K562 (cell line): ENCODE results near the gene SNX27. TPM values are rescaled to one million over a fixed set of nuclear protein-coding genes. Genes with fewer than 3 reads are reported as not detected.
A peak's percentile ranks its signal among the peaks of the same experiment; 100 is the strongest.

ENCODE experiments used
- ATAC-seq: fragments of 200-7000 bp; cut with Tn5 transposase; 3 replicates; pipeline ENCODE4 v1.9.1; 2020; ENCODE audit warnings: moderate library complexity
- BruUV-seq: library from RNA; stranded (reverse); fragments of 400-500 nt; replicated peaks from 2 replicates; lab custom pipeline; 2021; lab: Mats Ljungman, UMichigan
- CTCF ChIA-PET: fragments of 300-600 bp; formaldehyde crosslinking; extraction: SDS; loops from one replicate; lab custom pipeline; 2021; ENCODE audit warnings: low intra/inter-chr PET ratio; lab: Yijun Ruan, JAX
- POLR2A ChIA-PET: fragments of 300-600, 350-650 bp; sonication (Branson Sonifier 250); formaldehyde crosslinking; extraction: SDS; loops from one replicate; lab custom pipeline; 2021; ENCODE audit warnings: antibody characterized with exemption, inconsistent platforms; lab: Yijun Ruan, JAX
- DNase-seq, 4 experiments: peaks; one replicate each; pipeline versions ENCODE4 v3.0.0 to v3.0.0-alpha.2; 2011 to 2018; ENCODE audit warnings: low spot score in 3 of 4, mixed read lengths in 3 of 4; ENCODE audit errors: extremely low read depth in 1 of 4
- FAIRE-seq: peaks from 2 replicates; lab custom pipeline; 2011; peaks lifted over from hg19 to GRCh38; lab: Jason Lieb, UNC
- H2AFZ ChIP-seq: 2 replicates; pipeline ENCODE4 v1.6.0; 2011; ENCODE audit warnings: low read depth, low read length, control low read depth, inconsistent platforms
- H3K27ac ChIP-seq: fragments of 200-600 bp; 3 replicates; pipeline ENCODE4 v1.8.0; 2011; ENCODE audit warnings: low read depth, mild to moderate bottlenecking, control low read depth, inconsistent platforms, low read length, moderate library complexity, mixed read lengths; ENCODE audit errors: extremely low read depth
- H3K27me3 ChIP-seq, 2 experiments: fragments of 300-600 bp in 1 of 2; 2 replicates in 1 of 2; 3 replicates in 1 of 2; pipeline versions ENCODE4 v1.6.0 to v1.8.0; 2011; ENCODE audit warnings: inconsistent platforms in 2 of 2, low read length in 2 of 2, mild to moderate bottlenecking in 1 of 2, mixed read lengths in 1 of 2, moderate library complexity in 1 of 2; ENCODE audit not compliant: control insufficient read depth in 2 of 2, insufficient read depth in 2 of 2
- H3K36me3 ChIP-seq: fragments of 300-600 bp; 3 replicates; pipeline ENCODE4 v1.8.0; 2011; ENCODE audit warnings: mild to moderate bottlenecking, low read length, inconsistent platforms; ENCODE audit not compliant: control insufficient read depth, insufficient read depth
- H3K4me1 ChIP-seq, 2 experiments: fragments of 200-600 bp in 1 of 2; replicated peaks in 1 of 2; 2 replicates in 1 of 2; 3 replicates in 1 of 2; pipeline versions ENCODE4 v1.5.1 to v1.8.0; 2011; ENCODE audit warnings: inconsistent platforms in 2 of 2, low read length in 2 of 2, mild to moderate bottlenecking in 1 of 2, mixed read lengths in 1 of 2, moderate library complexity in 1 of 2; ENCODE audit not compliant: control insufficient read depth in 2 of 2, insufficient read depth in 2 of 2
- H3K4me2 ChIP-seq: 2 replicates; pipeline ENCODE4 v1.6.1; 2011; ENCODE audit warnings: low read length, control low read depth, inconsistent platforms, mixed read lengths; ENCODE audit not compliant: insufficient read depth
- H3K4me3 ChIP-seq: fragments of 200-600 bp; sonication (generic), shearing (Covaris generic); 2 replicates; pipeline ENCODE4 v1.5.1; 2016; ENCODE audit warnings: control low read depth, inconsistent platforms
- H3K79me2 ChIP-seq: fragments of 200-600 bp; 3 replicates; pipeline ENCODE4 v1.8.0; 2011; ENCODE audit warnings: low read length, inconsistent platforms; ENCODE audit not compliant: control insufficient read depth, insufficient read depth
- H3K9ac ChIP-seq, 2 experiments: 2 replicates each; pipeline versions ENCODE4 v1.6.0 to v1.6.1; 2011; ENCODE audit warnings: low read depth in 2 of 2, low read length in 2 of 2, control low read depth in 1 of 2, inconsistent platforms in 1 of 2, mild to moderate bottlenecking in 1 of 2, mixed read lengths in 1 of 2; ENCODE audit not compliant: insufficient read depth in 1 of 2
- H3K9me1 ChIP-seq: one replicate; pipeline ENCODE4 v1.6.0; 2011; ENCODE audit warnings: inconsistent platforms, mild to moderate bottlenecking, low read length, moderate library complexity; ENCODE audit not compliant: control insufficient read depth, insufficient read depth
- H3K9me3 ChIP-seq: replicated peaks from 2 replicates; pipeline ENCODE4 v1.5.1; 2011; ENCODE audit warnings: low read depth, low read length, inconsistent platforms; ENCODE audit not compliant: control insufficient read depth, insufficient read depth
- H4K20me1 ChIP-seq: replicated peaks from 2 replicates; pipeline ENCODE4 v1.6.1; 2011; ENCODE audit warnings: low read length, inconsistent platforms, mixed read lengths; ENCODE audit not compliant: control insufficient read depth, insufficient read depth
- CBX3 ChIP-seq, 2 experiments: IDR thresholded peaks; 1 replicate in 1 of 2; 2 replicates in 1 of 2; pipeline ENCODE4 v1.6.1; 2012; ENCODE audit warnings: inconsistent platforms in 2 of 2, low read length in 2 of 2, borderline replicate concordance in 1 of 2, control low read depth in 1 of 2
- CSDE1 ChIP-seq, 2 experiments: fragments of 450-650 bp; IDR thresholded peaks; 2 replicates each; pipeline ENCODE4 v1.6.1; 2016; ENCODE audit warnings: mild to moderate bottlenecking in 1 of 2
- CTBP1 ChIP-seq: fragments of 450-650 bp; IDR thresholded peaks from 2 replicates; pipeline ENCODE4 v1.6.1; 2016; ENCODE audit warnings: borderline replicate concordance
- DPF2 ChIP-seq: fragments of 450-650 bp; IDR thresholded peaks from 2 replicates; pipeline ENCODE4 v1.6.1; 2016
- JUND ChIP-seq, 2 experiments: IDR thresholded peaks; 2 replicates in 1 of 2; 3 replicates in 1 of 2; pipeline ENCODE4 v1.6.1; 2011; ENCODE audit warnings: borderline replicate concordance in 2 of 2, low read depth in 2 of 2, low read length in 2 of 2, improper control_type of control experiment in 1 of 2, missing biosample characterization in 1 of 2, missing genetic modification characterization in 1 of 2, missing genetic modification reagents in 1 of 2
- KAT2B ChIP-seq: IDR thresholded peaks from one replicate; pipeline ENCODE4 v1.6.1; 2012; ENCODE audit warnings: low read depth, mild to moderate bottlenecking, control low read depth, inconsistent platforms, low read length, moderate library complexity
- NCOA4 ChIP-seq: fragments of 450-650 bp; IDR thresholded peaks from 2 replicates; pipeline ENCODE4 v1.6.1; 2018; ENCODE audit warnings: mild to moderate bottlenecking; ENCODE audit not compliant: partially characterized antibody
- NFIC ChIP-seq: fragments of 450-650 bp; IDR thresholded peaks from 2 replicates; pipeline ENCODE4 v1.6.1; 2017; ENCODE audit warnings: mild to moderate bottlenecking, inconsistent platforms
- PPARD ChIP-seq: fragments of 250-450 bp; sonication (Bioruptor Pico); IDR thresholded peaks from 2 replicates; pipeline ENCODE4 v1.8.0; 2022; ENCODE audit warnings: inconsistent platforms, mild to moderate bottlenecking, moderate library complexity
- TRIM24 ChIP-seq, 2 experiments: fragments of 450-650 bp; IDR thresholded peaks; 2 replicates each; pipeline ENCODE4 v1.6.1; 2016
- WHSC1 ChIP-seq: IDR thresholded peaks from one replicate; pipeline ENCODE4 v1.6.1; 2012; ENCODE audit warnings: low read length, control low read depth, inconsistent platforms
- YY1 ChIP-seq, 3 experiments: IDR thresholded peaks; 2 replicates each; pipeline ENCODE4 v1.6.1; 2011; ENCODE audit warnings: low read length in 2 of 3, mild to moderate bottlenecking in 2 of 3, moderate library complexity in 2 of 3, borderline replicate concordance in 1 of 3, control low read depth in 1 of 3, low read depth in 1 of 3; ENCODE audit not compliant: insufficient read depth in 3 of 3, insufficient replicate concordance in 2 of 3, control insufficient read depth in 1 of 3, insufficient read length in 1 of 3; ENCODE audit errors: extremely low read depth in 1 of 3
- ZNF23 ChIP-seq: fragments of 250-450 bp; sonication (Bioruptor Pico); IDR thresholded peaks from 2 replicates; pipeline ENCODE4 v1.4.0; 2020; ENCODE audit warnings: mild to moderate bottlenecking
- ZNF324 ChIP-seq: fragments of 250-450 bp; sonication (Bioruptor Pico); IDR thresholded peaks from 2 replicates; pipeline ENCODE4 v1.4.0; 2020; ENCODE audit warnings: mild to moderate bottlenecking
- WGBS: fragments of 100-300 bp; shearing (Covaris generic); methylation state at CpG from one replicate; pipeline ENCODE4 v1.1.6; 2016; ENCODE audit warnings: low coverage, mixed read lengths; ENCODE audit not compliant: insufficient coverage; ENCODE audit errors: missing lambda C conversion rate; 5-methylcytosine and 5-hydroxymethylcytosine counted together
- in situ Hi-C: fragments of 300-500 bp; cut with MboI; formaldehyde crosslinking; loops from 4 replicates; pipeline ENCODE4 v1.15.0; 2018; ENCODE audit warnings: inconsistent platforms, mixed read lengths
- intact Hi-C: fragments of 100-400 bp; cut with micrococcal nuclease; formaldehyde crosslinking; loops from 2 replicates; pipeline ENCODE4 v1.14.2; 2022
- polyA plus RNA-seq, 8 experiments: library from polyadenylated mRNA; depleted of rRNA in 4 of 8; stranded (reverse) in 5 of 8; unstranded in 3 of 8; fragments of >200 nt; fragmentation: Nextera tagmentation in 2 of 8; fragmentation: Illumina TruSeq in 1 of 8; extraction: Ambion mirVana in 2 of 8; extraction: Trizol in 1 of 8; gene quantifications; 2 replicates each; pipeline versions ENCODE4 v1.2.1 to v1.2.3, GENCODE V29; 2011 to 2014; ENCODE audit warnings: inconsistent platforms in 1 of 8, missing spikeins in 1 of 8
- total RNA-seq, 7 experiments: library from RNA; depleted of rRNA in 6 of 7; stranded (reverse); fragments of >200 nt in 6 of 7; fragmentation: Illumina TruSeq in 2 of 7; extraction: Trizol in 2 of 7; gene quantifications; 2 replicates each; pipeline versions ENCODE4 v1.2.1 to v1.2.3, GENCODE V29; 2011 to 2021; ENCODE audit warnings: low replicate concordance in 1 of 7
- TF ChIP-seq, protein P1 (sequence below), 2 experiments: fragments of 450-650 bp; conservative IDR thresholded peaks; 2 replicates each; pipeline ENCODE4 v1.6.1; 2017; ENCODE audit warnings: mild to moderate bottlenecking in 2 of 2, moderate library complexity in 2 of 2
- TF ChIP-seq, protein P2 (sequence below): fragments of 250-450 bp; sonication (Bioruptor Pico); IDR thresholded peaks from 2 replicates; pipeline ENCODE4 v1.8.0; 2022; ENCODE audit warnings: moderate library complexity, mild to moderate bottlenecking, inconsistent platforms

The SNX27 gene
- total and polyA plus RNA-seq, 9 of the 15 experiments (the other 6 are each of a cell fraction or from before 2014, with no cell fraction given), result 4.5 to 18.7 (median 10.1) TPM

DNA sequence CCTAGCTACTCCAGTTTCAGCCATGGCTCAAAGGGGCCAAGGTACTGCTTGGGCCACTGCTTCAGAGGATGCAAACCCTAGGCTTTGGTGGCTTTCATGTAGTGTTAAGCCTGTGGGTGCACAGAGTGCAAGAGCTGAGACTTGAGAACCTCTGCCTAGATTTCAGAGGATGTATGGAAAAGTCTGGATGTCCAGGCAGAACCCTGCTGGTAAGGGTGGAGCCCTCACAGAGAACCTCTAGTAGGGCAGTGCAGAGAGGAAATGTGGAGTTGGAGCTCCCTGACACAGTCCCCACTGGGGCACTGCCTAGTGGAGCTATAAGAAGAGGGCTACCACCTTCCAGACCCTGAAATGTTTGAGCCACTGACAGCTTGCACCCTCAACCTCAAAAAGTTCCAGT, 125.6 kb downstream of the SNX27 start (continued):
- TF ChIP-seq TRIM24 (IDR thresholded peaks at IDR 0.05), result peak; percentile 8 to 25; a peak in 1 of 4 replicates
- TF ChIP-seq CBX3 (IDR thresholded peaks at IDR 0.05; ENCODE audit: borderline replicate concordance in 1 of 2, low read length in 2 of 2), result peak in 1 of 2 experiments; percentile 93; a peak in 2 of 3 replicates
- no peak for TF ChIP-seq NCOA4
- TF ChIP-seq ZNF324 (CRISPR knock-in tag), result no peak
- TF ChIP-seq YY1 (IDR thresholded peaks at IDR 0.05; ENCODE audit: borderline replicate concordance in 1 of 3, control insufficient read depth in 1 of 3, extremely low read depth in 1 of 3, insufficient read depth in 3 of 3, insufficient read length in 1 of 3, insufficient replicate concordance in 2 of 3, low read depth in 1 of 3, low read length in 2 of 3), result no peak

DNA sequence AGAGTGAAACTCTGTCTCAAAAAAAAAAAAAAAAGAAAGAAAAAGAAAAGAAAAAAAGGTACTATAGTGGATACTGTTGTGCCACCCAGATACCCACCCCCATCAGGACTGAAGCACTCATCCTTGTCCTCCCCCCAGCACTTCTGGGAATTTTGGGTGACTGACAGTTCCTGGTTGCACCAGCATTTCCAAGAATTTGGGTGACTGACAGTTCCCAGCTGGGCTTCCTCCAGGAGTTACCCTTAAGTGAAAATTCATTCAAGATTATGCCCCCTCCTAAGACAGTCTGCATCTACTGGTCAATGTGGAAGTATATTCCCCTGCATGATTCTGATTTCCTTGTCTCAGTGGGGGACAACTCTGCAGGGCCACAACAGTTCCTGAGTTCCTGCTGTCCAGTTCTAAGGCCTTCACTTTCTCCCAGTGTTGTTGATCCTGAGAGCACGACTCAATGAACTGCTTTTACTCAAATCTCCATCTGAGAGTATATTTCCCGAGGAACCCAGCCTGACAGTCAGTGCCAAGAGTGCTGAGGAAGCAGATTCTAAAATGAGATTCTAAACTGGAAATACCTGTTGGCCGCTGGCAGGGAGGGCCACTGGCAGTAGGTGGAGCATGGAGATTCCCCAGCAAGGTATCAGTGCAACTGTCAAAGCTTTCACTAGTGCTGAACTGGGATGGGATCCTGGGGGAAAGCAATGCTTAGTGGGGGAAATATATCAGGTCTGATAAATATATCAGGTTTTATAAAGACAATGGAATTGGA, 127.9 kb downstream of the SNX27 start:
- Histone ChIP-seq H3K4me3 (no peak overlapping the region), H2AFZ (peak overlapping the region; percentile 37), H3K9me3 (peaks cover 11% of the 10 kb centered on the region), H3K79me2 (no peaks in the 10 kb centered on the region), H3K27me3 (no peaks in the 10 kb centered on the region), H3K4me2 (peak overlapping the region; percentile 44; the same call in 1 of the 2 replicates), H3K9ac (no peak overlapping the region; a peak in 1 of 4 replicates), H3K27ac (0 out of 3 replicates have a peak overlapping the region, but pooled peaks have one; percentile 12), H3K9me1 (no peaks in the 10 kb centered on the region), H3K4me1 (peaks cover 4 to 9% of the 10 kb centered on the region in 2 experiments; a peak in 4 of 5 replicates), H4K20me1 (no peaks in the 10 kb centered on the region), H3K36me3 (no peaks in the 10 kb centered on the region)
- DNase-seq (peak in 2 of 4 experiments; percentile 73 to 78), ATAC-seq (peak; percentile 37), FAIRE-seq (peak; percentile 78)
- BruUV-seq, result no TSS peak
- ChIA-PET CTCF (no interaction called here), POLR2A (interaction anchor here (0.6 to 1.4 kb wide), 5 partner anchors 11 to 668 kb away, joined by 3 to 4 read pairs (median 3); no protein-coding TSS in a partner anchor)
- 6% methylated on average over 3 of the region's 3 CpGs for WGBS
- intact Hi-C loops (loop anchor here (5.0 to 10.0 kb wide), 3 partner anchors 258 to 547 kb away; partner anchors contain the start of genes RFX5 and VPS72), in situ Hi-C loops (loop anchor here (5.0 to 10.0 kb wide), 2 partner anchors 202 to 295 kb away; no protein-coding TSS in a partner anchor)
- TF ChIP-seq CSDE1 (IDR thresholded peaks at IDR 0.05), result no peak
- peak; percentile 47; the same call in 1 of the 2 replicates for TF ChIP-seq JUND (IDR thresholded peaks at IDR 0.05; ENCODE audit: borderline replicate concordance, low read depth, low read length)
- peak; percentile 56; the same call in 1 of the 3 replicates for TF ChIP-seq JUND (tag; IDR thresholded peaks at IDR 0.05; ENCODE audit: borderline replicate concordance, low read depth, low read length)
- TF ChIP-seq, protein P1, sequence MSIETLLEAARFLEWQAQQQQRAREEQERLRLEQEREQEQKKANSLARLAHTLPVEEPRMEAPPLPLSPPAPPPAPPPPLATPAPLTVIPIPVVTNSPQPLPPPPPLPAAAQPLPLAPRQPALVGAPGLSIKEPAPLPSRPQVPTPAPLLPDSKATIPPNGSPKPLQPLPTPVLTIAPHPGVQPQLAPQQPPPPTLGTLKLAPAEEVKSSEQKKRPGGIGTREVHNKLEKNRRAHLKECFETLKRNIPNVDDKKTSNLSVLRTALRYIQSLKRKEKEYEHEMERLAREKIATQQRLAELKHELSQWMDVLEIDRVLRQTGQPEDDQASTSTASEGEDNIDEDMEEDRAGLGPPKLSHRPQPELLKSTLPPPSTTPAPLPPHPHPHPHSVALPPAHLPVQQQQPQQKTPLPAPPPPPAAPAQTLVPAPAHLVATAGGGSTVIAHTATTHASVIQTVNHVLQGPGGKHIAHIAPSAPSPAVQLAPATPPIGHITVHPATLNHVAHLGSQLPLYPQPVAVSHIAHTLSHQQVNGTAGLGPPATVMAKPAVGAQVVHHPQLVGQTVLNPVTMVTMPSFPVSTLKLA (conservative IDR thresholded peaks at IDR 0.05), result peak in 1 of 2 experiments; percentile 35; a peak in 1 of 4 replicates
- no peak for TF ChIP-seq WHSC1
- no peak for TF ChIP-seq PPARD
- TF ChIP-seq DPF2, result peak; percentile 32; the same call in 1 of the 2 replicates
- no peak for TF ChIP-seq NFIC
- TF ChIP-seq KAT2B, result no peak
- TF ChIP-seq, protein P2, sequence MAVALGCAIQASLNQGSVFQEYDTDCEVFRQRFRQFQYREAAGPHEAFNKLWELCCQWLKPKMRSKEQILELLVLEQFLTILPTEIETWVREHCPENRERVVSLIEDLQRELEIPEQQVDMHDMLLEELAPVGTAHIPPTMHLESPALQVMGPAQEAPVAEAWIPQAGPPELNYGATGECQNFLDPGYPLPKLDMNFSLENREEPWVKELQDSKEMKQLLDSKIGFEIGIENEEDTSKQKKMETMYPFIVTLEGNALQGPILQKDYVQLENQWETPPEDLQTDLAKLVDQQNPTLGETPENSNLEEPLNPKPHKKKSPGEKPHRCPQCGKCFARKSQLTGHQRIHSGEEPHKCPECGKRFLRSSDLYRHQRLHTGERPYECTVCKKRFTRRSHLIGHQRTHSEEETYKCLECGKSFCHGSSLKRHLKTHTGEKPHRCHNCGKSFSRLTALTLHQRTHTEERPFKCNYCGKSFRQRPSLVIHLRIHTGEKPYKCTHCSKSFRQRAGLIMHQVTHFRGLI (CRISPR knock-in tag), result no peak
- TF ChIP-seq ZNF23 (CRISPR knock-in tag), result no peak
- 0 out of 2 replicates have a peak, but pooled peaks have one; percentile 31 for TF ChIP-seq CTBP1
